ENCODE measurements around the gene NAA50.

The NAA50 gene

GRCh38 chr3:113684271-113684819, 61.7 kb downstream of the NAA50 start:
- DNase-seq = peak; percentile 24

DNA sequence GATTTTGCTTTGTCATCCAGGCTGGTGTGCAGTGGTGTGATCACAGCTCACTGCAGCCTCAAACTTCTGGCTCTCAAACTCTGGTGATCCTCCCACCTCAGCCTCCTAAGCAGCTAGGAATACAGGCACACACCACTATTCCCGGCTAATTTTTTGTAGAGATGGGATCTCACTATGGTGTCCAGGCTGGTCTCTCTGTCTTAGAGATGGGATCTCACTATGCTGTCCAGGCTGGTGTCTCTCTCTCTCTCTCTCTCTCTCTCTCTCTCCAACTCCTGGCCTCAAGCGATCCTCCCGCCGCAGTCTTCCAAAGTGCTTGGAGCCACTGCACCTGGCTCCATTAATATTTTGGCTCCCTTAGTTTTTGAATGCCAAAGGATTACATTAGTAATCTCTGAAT, 67.3 kb downstream of the NAA50 start:
- no peak for DNase-seq

GRCh38 chr3:113677737-113678136, 68.3 kb downstream of the NAA50 start:
- DNase-seq = no peak

GRCh38 chr3:113676261-113676660, 69.8 kb downstream of the NAA50 start:
- DNase-seq = peak; percentile 5

GRCh38 chr3:113673593-113673992, 72.5 kb downstream of the NAA50 start:
- no peak for DNase-seq

DNA sequence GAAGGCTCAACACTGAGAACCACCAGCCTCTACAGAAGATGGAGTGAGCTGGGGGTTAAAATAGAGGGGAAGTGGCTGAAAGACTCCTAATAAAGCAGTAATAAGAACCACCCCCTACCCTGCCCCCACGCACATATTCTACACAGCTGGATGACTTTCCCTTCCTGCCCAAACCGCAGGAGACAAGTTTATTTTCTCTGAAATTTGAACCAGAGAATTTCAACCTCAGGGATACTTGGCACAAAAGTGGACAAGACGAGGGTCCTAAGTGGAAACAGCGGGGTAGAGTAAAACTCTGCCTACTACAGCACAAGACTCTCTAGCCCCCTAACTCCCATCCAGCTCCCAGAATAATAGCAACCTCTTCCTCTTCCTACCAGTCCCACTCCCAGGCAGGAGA, 78.0 kb downstream of the NAA50 start:
- DNase-seq = peak; percentile 62

All from hematopoietic multipotent progenitor cell treated with erythropoietin and hydrocortisone succinate and interleukin-3 and kit ligand, for 4 days (in vitro differentiated cells).